Stimulated activated naive CD8-positive, alpha-beta T cell treated with anti-CD3 and anti-CD28 coated beads, Interleukin-15, amount 100 ng/mL, for 72 hours (primary cell): ENCODE measurements around the gene SULF2.

Source experiments
- ATAC-seq: fragments of 150-1000 bp; cut with Tn5 transposase; 2 replicates; pipeline ENCODE4 v1.10.0; 2021; ENCODE audit warnings: mild to moderate bottlenecking, moderate library complexity
- DNase-seq, 2 donors: peaks; one replicate each; pipeline ENCODE4 v3.0.0; 2021 to 2022
- H3K27ac Mint-ChIP-seq, 2 donors: one replicate each; pipeline ENCODE4 v1.8.0; 2022; ENCODE audit warnings: mild to moderate bottlenecking in 2 of 2, mixed read lengths in 2 of 2, moderate library complexity in 2 of 2
- H3K27me3 Mint-ChIP-seq: one replicate; pipeline ENCODE4 v1.8.0; 2022; ENCODE audit warnings: mixed read lengths
- H3K4me1 Mint-ChIP-seq: one replicate; pipeline ENCODE4 v1.8.0; 2022; ENCODE audit warnings: mild to moderate bottlenecking, mixed read lengths
- H3K4me3 Mint-ChIP-seq, 2 donors: one replicate each; pipeline ENCODE4 v1.8.0; 2022; ENCODE audit warnings: mild to moderate bottlenecking in 2 of 2, mixed read lengths in 2 of 2, moderate library complexity in 1 of 2
- H3K9me3 Mint-ChIP-seq, 2 donors: one replicate each; pipeline ENCODE4 v1.8.0; 2022; ENCODE audit warnings: mixed read lengths in 2 of 2

The SULF2 gene

GRCh38 chr20:47708140-47708807, 77.0 kb downstream of the SULF2 start:
- H3K27ac Mint-ChIP-seq = no peak overlapping the region
- ATAC-seq (no peak), DNase-seq (no peak)
- no peak overlapping the region for H3K4me3 Mint-ChIP-seq
- peaks cover 23% of the 10 kb centered on the region for H3K27me3 Mint-ChIP-seq
- no peaks in the 10 kb centered on the region for H3K4me1 Mint-ChIP-seq
- no peaks in the 10 kb centered on the region for H3K9me3 Mint-ChIP-seq

GRCh38 chr20:47706345-47706744, 78.9 kb downstream of the SULF2 start:
- Mint-ChIP-seq H3K27me3 (peaks cover 15% of the 10 kb centered on the region), H3K27ac (no peak overlapping the region), H3K9me3 (no peaks in the 10 kb centered on the region), H3K4me3 (no peak overlapping the region), H3K4me1 (no peaks in the 10 kb centered on the region)
- DNase-seq = no peak
- ATAC-seq = no peak

- H3K4me3 Mint-ChIP-seq = no peak overlapping the region
- no peaks in the 10 kb centered on the region for H3K9me3 Mint-ChIP-seq
- no peak overlapping the region for H3K27ac Mint-ChIP-seq
- no peak for DNase-seq
- ATAC-seq = no peak
- peaks cover 8% of the 10 kb centered on the region for H3K27me3 Mint-ChIP-seq
- H3K4me1 Mint-ChIP-seq = no peaks in the 10 kb centered on the region
Measured at GRCh38 chr20:47705497-47705856, 79.8 kb downstream of the SULF2 start.

GRCh38 chr20:47704746-47705496, 80.4 kb downstream of the SULF2 start:
- Mint-ChIP-seq H3K9me3 (no peaks in the 10 kb centered on the region), H3K4me1 (no peaks in the 10 kb centered on the region), H3K27ac (no peak overlapping the region), H3K27me3 (peaks cover 8% of the 10 kb centered on the region), H3K4me3 (no peak overlapping the region)
- ATAC-seq (no peak), DNase-seq (no peak)

- Mint-ChIP-seq H3K9me3 (no peaks in the 10 kb centered on the region), H3K27me3 (no peaks in the 10 kb centered on the region), H3K27ac (no peak overlapping the region), H3K4me3 (no peak overlapping the region), H3K4me1 (no peaks in the 10 kb centered on the region)
- ATAC-seq (no peak), DNase-seq (no peak)
Measured at GRCh38 chr20:47703748-47704147, 81.5 kb downstream of the SULF2 start.

- H3K4me3 Mint-ChIP-seq = no peak overlapping the region
- DNase-seq (no peak), ATAC-seq (no peak)
- H3K27me3 Mint-ChIP-seq = no peaks in the 10 kb centered on the region
- H3K9me3 Mint-ChIP-seq = no peaks in the 10 kb centered on the region
- no peaks in the 10 kb centered on the region for H3K4me1 Mint-ChIP-seq
- H3K27ac Mint-ChIP-seq = no peak overlapping the region
Measured at GRCh38 chr20:47701612-47702011, 83.7 kb downstream of the SULF2 start.

GRCh38 chr20:47700327-47700726, 85.0 kb downstream of the SULF2 start:
- Mint-ChIP-seq H3K27ac (no peak overlapping the region), H3K4me1 (peaks cover 7% of the 10 kb centered on the region), H3K4me3 (no peak overlapping the region), H3K9me3 (no peaks in the 10 kb centered on the region), H3K27me3 (no peaks in the 10 kb centered on the region)
- DNase-seq (no peak), ATAC-seq (no peak)

GRCh38 chr20:47699818-47700217, 85.5 kb downstream of the SULF2 start:
- H3K4me1 Mint-ChIP-seq = peaks cover 9% of the 10 kb centered on the region
- no peak for DNase-seq
- no peak overlapping the region for H3K4me3 Mint-ChIP-seq
- no peak overlapping the region for H3K27ac Mint-ChIP-seq
- H3K9me3 Mint-ChIP-seq = no peaks in the 10 kb centered on the region
- no peak for ATAC-seq
- no peaks in the 10 kb centered on the region for H3K27me3 Mint-ChIP-seq

- peaks cover 9% of the 10 kb centered on the region for H3K4me1 Mint-ChIP-seq
- H3K9me3 Mint-ChIP-seq = no peaks in the 10 kb centered on the region
- no peaks in the 10 kb centered on the region for H3K27me3 Mint-ChIP-seq
- no peak for ATAC-seq
- no peak overlapping the region for H3K27ac Mint-ChIP-seq
- no peak for DNase-seq
- H3K4me3 Mint-ChIP-seq = no peak overlapping the region
Measured at GRCh38 chr20:47698142-47698541, 87.1 kb downstream of the SULF2 start.

GRCh38 chr20:47696856-47697255, 88.4 kb downstream of the SULF2 start:
- Mint-ChIP-seq H3K27me3 (no peaks in the 10 kb centered on the region), H3K27ac (no peak overlapping the region), H3K9me3 (peaks cover 4 to 6% of the 10 kb centered on the region in 2 donors), H3K4me1 (peaks cover 9% of the 10 kb centered on the region), H3K4me3 (no peak overlapping the region)
- ATAC-seq (no peak), DNase-seq (no peak)

- no peak overlapping the region for H3K4me3 Mint-ChIP-seq
- no peak overlapping the region for H3K27ac Mint-ChIP-seq
- no peaks in the 10 kb centered on the region for H3K27me3 Mint-ChIP-seq
- H3K4me1 Mint-ChIP-seq = peaks cover 9% of the 10 kb centered on the region
- DNase-seq (no peak), ATAC-seq (no peak)
- peaks cover 8 to 17% of the 10 kb centered on the region in 2 donors for H3K9me3 Mint-ChIP-seq
Measured at GRCh38 chr20:47694021-47694818, 91.1 kb downstream of the SULF2 start.

GRCh38 chr20:47691625-47692024, 93.7 kb downstream of the SULF2 start:
- Mint-ChIP-seq H3K4me3 (no peak overlapping the region), H3K4me1 (peaks cover 9% of the 10 kb centered on the region), H3K27me3 (peaks cover 11% of the 10 kb centered on the region), H3K27ac (no peak overlapping the region), H3K9me3 (peaks cover 8 to 17% of the 10 kb centered on the region in 2 donors)
- DNase-seq (no peak), ATAC-seq (no peak)

GRCh38 chr20:47689731-47690130, 95.5 kb downstream of the SULF2 start:
- H3K4me1 Mint-ChIP-seq = no peaks in the 10 kb centered on the region
- H3K4me3 Mint-ChIP-seq = no peak overlapping the region
- ATAC-seq (no peak), DNase-seq (no peak)
- no peak overlapping the region for H3K27ac Mint-ChIP-seq
- peaks cover 8 to 17% of the 10 kb centered on the region in 2 donors for H3K9me3 Mint-ChIP-seq
- H3K27me3 Mint-ChIP-seq = peaks cover 11% of the 10 kb centered on the region

GRCh38 chr20:47688385-47689381, 96.6 kb downstream of the SULF2 start:
- H3K27me3 Mint-ChIP-seq = peaks cover 11% of the 10 kb centered on the region
- peak overlapping the region in 1 of 2 donors; percentile 51 for H3K27ac Mint-ChIP-seq
- ATAC-seq (no peak), DNase-seq (no peak)
- H3K4me3 Mint-ChIP-seq = no peak overlapping the region
- H3K4me1 Mint-ChIP-seq = no peaks in the 10 kb centered on the region
- peaks cover 8 to 17% of the 10 kb centered on the region in 2 donors for H3K9me3 Mint-ChIP-seq
